Measurements from ENCODE around the gene EYA2.

DNA sequence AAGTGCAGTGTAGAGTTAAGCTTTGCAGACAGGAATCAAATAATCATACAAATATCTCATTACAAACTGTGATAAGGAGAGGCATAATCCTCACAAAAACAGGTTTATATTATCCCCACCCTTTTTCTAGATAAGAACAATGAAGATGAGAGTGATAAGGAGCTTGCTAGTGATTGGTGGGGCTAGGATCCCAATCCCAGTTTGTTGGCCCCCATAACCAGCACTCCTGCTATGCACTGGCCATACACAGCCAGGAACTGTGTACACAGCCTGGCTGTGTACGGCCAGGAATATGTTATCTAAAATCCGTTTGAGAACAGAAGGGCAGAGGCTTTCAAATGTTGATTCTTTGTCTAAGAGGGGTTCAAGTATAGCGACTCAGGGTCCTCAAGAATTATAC lies 180.6 kb downstream of the EYA2 start:
- TF ChIP-seq, protein P1, sequence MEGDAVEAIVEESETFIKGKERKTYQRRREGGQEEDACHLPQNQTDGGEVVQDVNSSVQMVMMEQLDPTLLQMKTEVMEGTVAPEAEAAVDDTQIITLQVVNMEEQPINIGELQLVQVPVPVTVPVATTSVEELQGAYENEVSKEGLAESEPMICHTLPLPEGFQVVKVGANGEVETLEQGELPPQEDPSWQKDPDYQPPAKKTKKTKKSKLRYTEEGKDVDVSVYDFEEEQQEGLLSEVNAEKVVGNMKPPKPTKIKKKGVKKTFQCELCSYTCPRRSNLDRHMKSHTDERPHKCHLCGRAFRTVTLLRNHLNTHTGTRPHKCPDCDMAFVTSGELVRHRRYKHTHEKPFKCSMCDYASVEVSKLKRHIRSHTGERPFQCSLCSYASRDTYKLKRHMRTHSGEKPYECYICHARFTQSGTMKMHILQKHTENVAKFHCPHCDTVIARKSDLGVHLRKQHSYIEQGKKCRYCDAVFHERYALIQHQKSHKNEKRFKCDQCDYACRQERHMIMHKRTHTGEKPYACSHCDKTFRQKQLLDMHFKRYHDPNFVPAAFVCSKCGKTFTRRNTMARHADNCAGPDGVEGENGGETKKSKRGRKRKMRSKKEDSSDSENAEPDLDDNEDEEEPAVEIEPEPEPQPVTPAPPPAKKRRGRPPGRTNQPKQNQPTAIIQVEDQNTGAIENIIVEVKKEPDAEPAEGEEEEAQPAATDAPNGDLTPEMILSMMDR (IDR thresholded peaks at IDR 0.05), result no peak
- no peak for TF ChIP-seq POLR2A (IDR thresholded peaks at IDR 0.05)
